ENCODE results near the gene GSTO2.

Gene GSTO2

GRCh38 chr10:104268713-104269645, at the start of gene GSTO2:
Gene GSTO2 (plus strand): TSS chr10:104269184. CDS start chr10:104274916, 5,732 bp downstream.
- H3K4me3 ChIP-seq (replicated peaks; ENCODE audit: low read depth, low read length): peak within 1 kb of the TSS; percentile 69
- DNase-seq (ENCODE audit: low read depth): peak; percentile 97
- no peak for TF ChIP-seq CTCF (IDR thresholded peaks at IDR 0.05; ENCODE audit: low read length, missing control alignments)

- no peak overlapping the region for H3K4me3 ChIP-seq (replicated peaks; ENCODE audit: low read depth, low read length)
- no peak for TF ChIP-seq CTCF (IDR thresholded peaks at IDR 0.05; ENCODE audit: low read length, missing control alignments)
- DNase-seq (ENCODE audit: low read depth): no peak
Measured at GRCh38 chr10:104220522-104220921, 48.5 kb upstream of the GSTO2 start.

GRCh38 chr10:104223304-104223703, 45.7 kb upstream of the GSTO2 start:
- DNase-seq (ENCODE audit: low read depth): no peak

GRCh38 chr10:104230490-104230889, 38.5 kb upstream of the GSTO2 start:
- no peak for DNase-seq (ENCODE audit: low read depth)
- H3K4me3 ChIP-seq (replicated peaks; ENCODE audit: low read depth, low read length): no peak overlapping the region
- TF ChIP-seq CTCF (IDR thresholded peaks at IDR 0.05; ENCODE audit: low read length, missing control alignments): no peak

More at GRCh38 chr10:104223304-104223703, 45.7 kb upstream of the GSTO2 start:
- TF ChIP-seq CTCF (IDR thresholded peaks at IDR 0.05; ENCODE audit: low read length, missing control alignments): no peak
- no peak overlapping the region for H3K4me3 ChIP-seq (replicated peaks; ENCODE audit: low read depth, low read length)

- peak within 1 kb of the TSS; percentile 86 for H3K4me3 ChIP-seq (replicated peaks; ENCODE audit: low read depth, low read length)
- peak; percentile 95 for DNase-seq (ENCODE audit: low read depth)
- TF ChIP-seq CTCF (IDR thresholded peaks at IDR 0.05; ENCODE audit: low read length, missing control alignments): no peak
Measured at GRCh38 chr10:104231784-104232612, 37.0 kb upstream of the GSTO2 start, which contains the start of gene CFAP43. Gene CFAP43 (minus strand): TSS chr10:104232364. CDS start chr10:104232246, 118 bp downstream.

- peak overlapping the region; percentile 86 for H3K4me3 ChIP-seq (replicated peaks; ENCODE audit: low read depth, low read length)
- TF ChIP-seq CTCF (IDR thresholded peaks at IDR 0.05; ENCODE audit: low read length, missing control alignments): no peak
Measured at GRCh38 chr10:104232613-104233102, 36.3 kb upstream of the GSTO2 start.

More at GRCh38 chr10:104232613-104233102, 36.3 kb upstream of the GSTO2 start:
- no peak for DNase-seq (ENCODE audit: low read depth)

Data from fibroblast of pulmonary artery (primary cell).